Neural cell (in vitro differentiated cells): ENCODE results near the gene PTCD2. TPM values are rescaled to one million over a fixed set of nuclear protein-coding genes. Genes with fewer than 3 reads are reported as not detected.

ENCODE experiments used
- H2AFZ ChIP-seq: fragments of 200-600, 300-800 bp; sonication (generic), shearing (Covaris generic); 2 replicates; pipeline ENCODE4 v1.6.0; 2014; ENCODE audit warnings: low read depth, mild to moderate bottlenecking, antibody characterized with exemption, low read length, moderate library complexity
- H3F3A ChIP-seq: fragments of 200-600 bp; shearing (Covaris generic); 2 replicates; pipeline ENCODE4 v1.6.1; 2016; ENCODE audit warnings: mild to moderate bottlenecking, moderate library complexity, mixed read lengths, antibody characterized with exemption, low read length; ENCODE audit not compliant: insufficient read depth, poor library complexity, severe bottlenecking
- H3K27ac ChIP-seq: fragments of 200-600, 300-800 bp; sonication (generic), shearing (Covaris generic); 2 replicates; pipeline ENCODE4 v1.5.1; 2014; ENCODE audit warnings: mild to moderate bottlenecking, low read length, moderate library complexity
- H3K27me3 ChIP-seq: fragments of 300-800, 200-600 bp; sonication (generic), shearing (Covaris generic); 2 replicates; pipeline ENCODE4 v1.6.0; 2014; ENCODE audit warnings: mild to moderate bottlenecking, low read depth, low read length, moderate library complexity; ENCODE audit not compliant: insufficient read depth
- H3K36me3 ChIP-seq: fragments of 300-800, 200-600 bp; sonication (generic), shearing (Covaris generic); 2 replicates; pipeline ENCODE4 v1.5.1; 2014; ENCODE audit warnings: mild to moderate bottlenecking, antibody characterized with exemption, low read length, moderate library complexity; ENCODE audit not compliant: insufficient read depth
- H3K4me2 ChIP-seq: fragments of 300-800, 200-600 bp; sonication (generic), shearing (Covaris generic); 2 replicates; pipeline ENCODE4 v1.6.0; 2014; ENCODE audit warnings: mild to moderate bottlenecking, low read length
- H3K4me3 ChIP-seq: fragments of 300-800, 200-600 bp; sonication (generic), shearing (Covaris generic); 2 replicates; pipeline ENCODE4 v1.5.1; 2014; ENCODE audit warnings: mild to moderate bottlenecking, low read length, moderate library complexity
- H3K79me2 ChIP-seq: fragments of 200-600 bp; shearing (Covaris generic); replicated peaks from 2 replicates; pipeline ENCODE4 v1.6.0; 2014; ENCODE audit warnings: mild to moderate bottlenecking, low read length, moderate library complexity; ENCODE audit not compliant: insufficient read depth
- H3K9ac ChIP-seq: fragments of 300-800, 200-600 bp; sonication (generic), shearing (Covaris generic); 2 replicates; pipeline ENCODE4 v1.6.1; 2016; ENCODE audit warnings: mild to moderate bottlenecking, low read length, mixed read lengths
- H3K9me2 ChIP-seq: fragments of 200-600 bp; shearing (Covaris generic); 2 replicates; pipeline ENCODE4 v1.6.1; 2016; ENCODE audit warnings: mild to moderate bottlenecking, low read length, mixed read lengths; ENCODE audit not compliant: insufficient read depth
- H3K9me3 ChIP-seq: fragments of 200-600, 300-800 bp; sonication (generic), shearing (Covaris generic); 2 replicates; pipeline ENCODE4 v1.6.1; 2016; ENCODE audit warnings: mild to moderate bottlenecking, mixed run types, low read length, moderate library complexity, mixed read lengths
- H4K20me1 ChIP-seq: fragments of 200-600 bp; shearing (Covaris generic); 2 replicates; pipeline ENCODE4 v1.6.1; 2016; ENCODE audit warnings: mild to moderate bottlenecking, mixed run types; ENCODE audit not compliant: insufficient read depth
- CTCF ChIP-seq: fragments of 450-650 bp; IDR thresholded peaks from 2 replicates; pipeline ENCODE4 v1.5.1; 2014; ENCODE audit warnings: antibody characterized with exemption, mild to moderate bottlenecking, moderate library complexity; ENCODE audit not compliant: poor library complexity, severe bottlenecking
- EP300 ChIP-seq: fragments of 450-650 bp; conservative IDR thresholded peaks from 2 replicates; pipeline ENCODE4 v1.6.1; 2014; ENCODE audit warnings: antibody characterized with exemption, mild to moderate bottlenecking, moderate library complexity; ENCODE audit not compliant: poor library complexity, severe bottlenecking
- EZH2 ChIP-seq: fragments of 200-600, 300-800 bp; shearing (Covaris generic), sonication (generic); IDR thresholded peaks from 2 replicates; pipeline ENCODE4 v1.6.1; 2014; ENCODE audit warnings: antibody characterized with exemption, low read length, borderline replicate concordance, mild to moderate bottlenecking; ENCODE audit not compliant: insufficient read depth, poor library complexity, severe bottlenecking
- MXI1 ChIP-seq: fragments of 450-650 bp; conservative IDR thresholded peaks from 2 replicates; pipeline ENCODE4 v1.6.1; 2014; ENCODE audit warnings: antibody characterized with exemption, mild to moderate bottlenecking; ENCODE audit not compliant: poor library complexity, severe bottlenecking
- POLR2AphosphoS5 ChIP-seq: IDR thresholded peaks from 2 replicates; pipeline ENCODE4 v1.6.1; 2012
- RAD21 ChIP-seq: fragments of 450-650 bp; conservative IDR thresholded peaks from 2 replicates; pipeline ENCODE4 v1.6.1; 2014; ENCODE audit warnings: antibody characterized with exemption, mild to moderate bottlenecking, moderate library complexity
- REST ChIP-seq: IDR thresholded peaks from 2 replicates; pipeline ENCODE4 v1.6.1; 2012; ENCODE audit warnings: borderline replicate concordance
- SMC3 ChIP-seq: fragments of 450-650 bp; conservative IDR thresholded peaks from 2 replicates; pipeline ENCODE4 v1.6.1; 2014; ENCODE audit warnings: antibody characterized with exemption, mild to moderate bottlenecking, moderate library complexity; ENCODE audit not compliant: poor library complexity
- TAF1 ChIP-seq: IDR thresholded peaks from 2 replicates; pipeline ENCODE4 v1.6.1; 2012; ENCODE audit warnings: low read depth
- polyA plus RNA-seq: library from polyadenylated mRNA; depleted of rRNA; stranded (reverse); fragments of >200 nt; gene quantifications from 2 replicates; pipeline ENCODE4 v1.2.3, GENCODE V29; 2014

PTCD2 gene
- polyA plus RNA-seq, 1 donor from 2014 or later, result 4.4 TPM

- Histone ChIP-seq H2AFZ (no peak overlapping the region), H3K36me3 (no peaks in the 10 kb centered on the region), H3K79me2 (no peaks in the 10 kb centered on the region), H3K9ac (no peak overlapping the region), H3K4me2 (no peak overlapping the region), H4K20me1 (no peaks in the 10 kb centered on the region), H3F3A (no peaks in the 10 kb centered on the region), H3K9me2 (no peaks in the 10 kb centered on the region), H3K27ac (no peak overlapping the region), H3K9me3 (no peaks in the 10 kb centered on the region), H3K27me3 (no peaks in the 10 kb centered on the region), H3K4me3 (no peak overlapping the region)
- TF ChIP-seq TAF1, result no peak
- no peak for TF ChIP-seq SMC3
These were observed 49.5 kb downstream of the PTCD2 start for GRCh38 chr5:72369711-72370110.

GRCh38 chr5:72372331-72372730 is 52.2 kb downstream of the PTCD2 start:
- Histone ChIP-seq H3K9ac (no peak overlapping the region), H3K4me3 (no peak overlapping the region), H3K79me2 (no peaks in the 10 kb centered on the region), H2AFZ (no peak overlapping the region), H4K20me1 (no peaks in the 10 kb centered on the region), H3K4me2 (no peak overlapping the region), H3F3A (no peaks in the 10 kb centered on the region), H3K27ac (no peak overlapping the region), H3K9me3 (no peaks in the 10 kb centered on the region), H3K27me3 (no peaks in the 10 kb centered on the region), H3K9me2 (no peaks in the 10 kb centered on the region), H3K36me3 (no peaks in the 10 kb centered on the region)
- TF ChIP-seq EZH2 (no peak), MXI1 (no peak), SMC3 (no peak), RAD21 (no peak), REST (no peak), CTCF (no peak), TAF1 (no peak), EP300 (no peak), POLR2AphosphoS5 (no peak)

- H3K27ac ChIP-seq, result no peak overlapping the region
These were observed 52.8 kb downstream of the PTCD2 start for GRCh38 chr5:72372923-72373322.

More at GRCh38 chr5:72372923-72373322, 52.8 kb downstream of the PTCD2 start:
- Histone ChIP-seq H4K20me1 (no peaks in the 10 kb centered on the region), H2AFZ (no peak overlapping the region), H3K36me3 (no peaks in the 10 kb centered on the region), H3K27me3 (no peaks in the 10 kb centered on the region), H3F3A (no peaks in the 10 kb centered on the region), H3K9me2 (no peaks in the 10 kb centered on the region), H3K9me3 (no peaks in the 10 kb centered on the region), H3K4me3 (no peak overlapping the region), H3K9ac (no peak overlapping the region), H3K79me2 (no peaks in the 10 kb centered on the region), H3K4me2 (no peak overlapping the region)
- no peak for TF ChIP-seq REST
- TF ChIP-seq POLR2AphosphoS5, result no peak
- no peak for TF ChIP-seq EZH2
- TF ChIP-seq EP300, result no peak
- no peak for TF ChIP-seq MXI1
- TF ChIP-seq SMC3, result no peak
- TF ChIP-seq TAF1, result no peak
- TF ChIP-seq CTCF, result no peak
- TF ChIP-seq RAD21, result no peak
